GM12878 (cell line): Measurements from ENCODE around the gene SFXN5. TPM values are rescaled to one million over a fixed set of nuclear protein-coding genes. Genes with fewer than 3 reads are reported as not detected.

Experiments used
- ATAC-seq: fragments of 200-7000 bp; cut with Tn5 transposase; 3 replicates; pipeline ENCODE4 v1.9.1; 2020; ENCODE audit warnings: mild to moderate bottlenecking, moderate library complexity
- BruUV-seq: library from RNA; stranded (reverse); fragments of 400-500 nt; replicated peaks from 2 replicates; lab custom pipeline; 2021; lab: Mats Ljungman, UMichigan
- CTCF ChIA-PET: fragments of 300-600 bp; sonication (Branson Sonifier 250); formaldehyde crosslinking; extraction: SDS; loops from one replicate; lab custom pipeline; 2021; ENCODE audit warnings: inconsistent platforms; lab: Yijun Ruan, JAX
- POLR2A ChIA-PET: fragments of 350-600 bp; formaldehyde crosslinking; extraction: SDS; loops from one replicate; lab custom pipeline; 2021; ENCODE audit warnings: inconsistent platforms; lab: Charles Lee
- RAD21 ChIA-PET: fragments of 300-600 bp; sonication (Branson Sonifier 250); formaldehyde crosslinking; loops from one replicate; lab custom pipeline; 2023; ENCODE audit warnings: antibody characterized with exemption; ENCODE audit not compliant: unreplicated experiment; lab: Charles Lee
- SMC1A ChIA-PET: fragments of 300-600 bp; sonication (Branson Sonifier 250); formaldehyde crosslinking; loops from one replicate; lab custom pipeline; 2023; ENCODE audit not compliant: unreplicated experiment, uncharacterized antibody; lab: Charles Lee
- DNase-seq: peaks from one replicate; pipeline ENCODE4 v3.0.0-alpha.2; 2011; ENCODE audit warnings: low read depth, low spot score
- FAIRE-seq: peaks from 3 replicates; lab custom pipeline; 2011; peaks lifted over from hg19 to GRCh38; lab: Jason Lieb, UNC
- H2AFZ ChIP-seq: 2 replicates; pipeline ENCODE4 v1.6.0; 2011; ENCODE audit warnings: low read depth, low read length, control low read depth; ENCODE audit not compliant: control insufficient read depth
- H3K27ac ChIP-seq: 2 replicates; pipeline ENCODE4 v1.5.1; 2011; ENCODE audit warnings: control low read depth; ENCODE audit not compliant: control insufficient read depth, insufficient read depth
- H3K27me3 ChIP-seq, 2 experiments: replicated peaks in 1 of 2; 2 replicates each; pipeline versions ENCODE4 v1.6.0 to v1.6.1; 2011; ENCODE audit warnings: low read length in 1 of 2; ENCODE audit not compliant: control insufficient read depth in 2 of 2, insufficient read depth in 2 of 2
- H3K36me3 ChIP-seq, 2 experiments: 2 replicates each; pipeline ENCODE4 v1.5.1; 2011; ENCODE audit warnings: low read length in 1 of 2; ENCODE audit not compliant: control insufficient read depth in 2 of 2, insufficient read depth in 2 of 2
- H3K4me1 ChIP-seq: 2 replicates; pipeline ENCODE4 v1.6.1; 2011; ENCODE audit warnings: mild to moderate bottlenecking, low read length, moderate library complexity, mixed read lengths; ENCODE audit not compliant: control insufficient read depth, insufficient read depth
- H3K4me2 ChIP-seq: 2 replicates; pipeline ENCODE4 v1.6.0; 2011; ENCODE audit warnings: control low read depth; ENCODE audit not compliant: control insufficient read depth, insufficient read depth
- H3K4me3 ChIP-seq: fragments of 200-600 bp; sonication (generic); 2 replicates; pipeline ENCODE4 v1.5.1; 2016
- H3K79me2 ChIP-seq: 2 replicates; pipeline ENCODE4 v1.6.0; 2011; ENCODE audit warnings: low read length; ENCODE audit not compliant: control insufficient read depth, insufficient read depth
- H3K9ac ChIP-seq: 2 replicates; pipeline ENCODE4 v1.8.0; 2011; ENCODE audit warnings: low read length, control low read depth, mixed read lengths; ENCODE audit not compliant: control insufficient read depth, insufficient read depth
- H3K9me3 ChIP-seq: replicated peaks from 3 replicates; pipeline ENCODE4 v1.5.1; 2011; ENCODE audit warnings: mild to moderate bottlenecking, low read length; ENCODE audit not compliant: control insufficient read depth, insufficient read depth
- H4K20me1 ChIP-seq: 2 replicates; pipeline ENCODE4 v1.6.0; 2011; ENCODE audit not compliant: control insufficient read depth, insufficient read depth
- MEF2B ChIP-seq: fragments of 450-650 bp; IDR thresholded peaks from 2 replicates; pipeline ENCODE4 v1.6.1; 2018; ENCODE audit warnings: mild to moderate bottlenecking, moderate library complexity; ENCODE audit not compliant: partially characterized antibody, poor library complexity, severe bottlenecking
- ZNF384 ChIP-seq: IDR thresholded peaks from 2 replicates; pipeline ENCODE4 v1.6.1; 2012; ENCODE audit warnings: low read depth, mild to moderate bottlenecking, low read length, improper control_type of control experiment, borderline replicate concordance
- WGBS: methylation state at CpG from one replicate; pipeline ENCODE4 v1.1.6; 2016; ENCODE audit warnings: low lambda C conversion rate; ENCODE audit not compliant: insufficient replicate concordance, insufficient coverage; ENCODE audit errors: missing lambda C conversion rate; 5-methylcytosine and 5-hydroxymethylcytosine counted together
- in situ Hi-C: fragments of 300-500 bp; cut with MboI; formaldehyde crosslinking; loops from 9 replicates; pipeline ENCODE4 v1.14.3; 2018; ENCODE audit warnings: mixed read lengths
- intact Hi-C: fragments of 100-400 bp; cut with micrococcal nuclease; formaldehyde crosslinking; loops from one replicate; pipeline ENCODE4 v1.14.2; 2022; ENCODE audit not compliant: unreplicated experiment
- polyA plus RNA-seq, 11 experiments: library from polyadenylated mRNA; depleted of rRNA in 4 of 11; unstranded in 6 of 11; stranded (reverse) in 5 of 11; fragments of >200 nt; fragmentation: Nextera tagmentation in 4 of 11; fragmentation: Illumina TruSeq in 1 of 11; extraction: Ambion mirVana in 4 of 11; extraction: Trizol in 1 of 11; gene quantifications; 1 replicate in 1 of 11; 2 replicates in 10 of 11; pipeline versions ENCODE4 v1.2.1 to v1.2.3, GENCODE V29; 2011 to 2016; ENCODE audit warnings: inconsistent platforms in 2 of 11, missing spikeins in 2 of 11, low read depth in 1 of 11
- total RNA-seq, 4 experiments: library from RNA; depleted of rRNA in 3 of 4; stranded (reverse); fragments of >200 nt in 3 of 4; fragmentation: Illumina TruSeq in 1 of 4; extraction: Trizol in 1 of 4; gene quantifications; 2 replicates each; pipeline versions ENCODE4 v1.2.1 to v1.2.3, GENCODE V29; 2013 to 2021
- TF ChIP-seq, protein P1 (sequence below): fragments of 450-650 bp; formaldehyde crosslinking; IDR thresholded peaks from 2 replicates; pipeline ENCODE4 v1.4.0; 2020; ENCODE audit warnings: mild to moderate bottlenecking, moderate library complexity
- TF ChIP-seq, protein P2 (sequence below): IDR thresholded peaks from 2 replicates; pipeline ENCODE4 v1.6.1; 2011; ENCODE audit warnings: low read depth, mild to moderate bottlenecking, low read length, moderate library complexity, borderline replicate concordance; ENCODE audit errors: extremely low read depth

The SFXN5 gene
- total and polyA plus RNA-seq, 10 of the 15 experiments (the other 5 are each of a cell fraction or from before 2014, with no cell fraction given): 3.3 to 15.9 (median 11.2) TPM

DNA sequence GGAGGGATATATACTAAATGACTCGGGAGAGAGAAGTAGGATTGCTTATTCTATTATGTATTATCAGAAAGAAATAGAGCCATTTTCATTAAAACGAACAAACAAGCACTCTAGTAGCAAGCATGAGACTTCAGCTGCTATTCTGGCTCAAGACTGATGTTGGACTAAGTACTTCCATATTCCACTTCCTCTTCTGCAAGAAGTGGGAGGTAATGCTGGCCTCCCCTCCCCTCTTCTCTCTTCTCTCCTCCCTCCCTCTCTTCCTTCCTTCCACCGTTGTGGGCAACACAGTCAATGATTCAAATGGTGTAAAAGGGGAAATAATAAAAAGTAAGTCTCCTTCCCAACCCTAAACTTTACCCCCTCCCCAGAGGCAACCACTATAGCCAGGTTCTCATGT is 91.6 kb downstream of the SFXN5 start (continued):
- TF ChIP-seq, protein P1, sequence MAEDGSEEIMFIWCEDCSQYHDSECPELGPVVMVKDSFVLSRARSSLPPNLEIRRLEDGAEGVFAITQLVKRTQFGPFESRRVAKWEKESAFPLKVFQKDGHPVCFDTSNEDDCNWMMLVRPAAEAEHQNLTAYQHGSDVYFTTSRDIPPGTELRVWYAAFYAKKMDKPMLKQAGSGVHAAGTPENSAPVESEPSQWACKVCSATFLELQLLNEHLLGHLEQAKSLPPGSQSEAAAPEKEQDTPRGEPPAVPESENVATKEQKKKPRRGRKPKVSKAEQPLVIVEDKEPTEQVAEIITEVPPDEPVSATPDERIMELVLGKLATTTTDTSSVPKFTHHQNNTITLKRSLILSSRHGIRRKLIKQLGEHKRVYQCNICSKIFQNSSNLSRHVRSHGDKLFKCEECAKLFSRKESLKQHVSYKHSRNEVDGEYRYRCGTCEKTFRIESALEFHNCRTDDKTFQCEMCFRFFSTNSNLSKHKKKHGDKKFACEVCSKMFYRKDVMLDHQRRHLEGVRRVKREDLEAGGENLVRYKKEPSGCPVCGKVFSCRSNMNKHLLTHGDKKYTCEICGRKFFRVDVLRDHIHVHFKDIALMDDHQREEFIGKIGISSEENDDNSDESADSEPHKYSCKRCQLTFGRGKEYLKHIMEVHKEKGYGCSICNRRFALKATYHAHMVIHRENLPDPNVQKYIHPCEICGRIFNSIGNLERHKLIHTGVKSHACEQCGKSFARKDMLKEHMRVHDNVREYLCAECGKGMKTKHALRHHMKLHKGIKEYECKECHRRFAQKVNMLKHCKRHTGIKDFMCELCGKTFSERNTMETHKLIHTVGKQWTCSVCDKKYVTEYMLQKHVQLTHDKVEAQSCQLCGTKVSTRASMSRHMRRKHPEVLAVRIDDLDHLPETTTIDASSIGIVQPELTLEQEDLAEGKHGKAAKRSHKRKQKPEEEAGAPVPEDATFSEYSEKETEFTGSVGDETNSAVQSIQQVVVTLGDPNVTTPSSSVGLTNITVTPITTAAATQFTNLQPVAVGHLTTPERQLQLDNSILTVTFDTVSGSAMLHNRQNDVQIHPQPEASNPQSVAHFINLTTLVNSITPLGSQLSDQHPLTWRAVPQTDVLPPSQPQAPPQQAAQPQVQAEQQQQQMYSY (CRISPR knock-in tag): no peak
- TF ChIP-seq, all 136 proteins: peak for 2

DNA sequence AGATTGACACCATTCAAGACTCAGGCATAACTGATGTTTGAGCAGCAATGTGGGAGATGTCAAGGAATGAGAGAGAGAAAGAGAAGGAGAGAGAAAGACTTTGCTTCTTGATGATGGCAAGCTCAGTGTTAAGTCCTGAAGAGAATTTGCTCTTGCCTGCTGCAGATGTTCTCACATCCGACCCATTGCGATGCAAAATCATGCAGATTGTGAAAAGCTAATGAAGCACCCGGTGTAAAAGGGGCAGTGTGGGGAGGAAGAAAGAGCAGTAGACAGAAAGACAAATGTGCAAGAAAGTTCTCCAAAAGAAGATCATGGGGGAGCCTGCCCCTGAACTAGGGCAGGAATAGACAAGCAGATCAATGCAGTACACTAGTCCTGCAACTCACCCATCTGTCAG is 96.5 kb downstream of the SFXN5 start:
- no peak for FAIRE-seq
- no TSS peak for BruUV-seq
- Histone ChIP-seq H2AFZ (no peak overlapping the region), H3K27ac (no peak overlapping the region), H3K4me2 (no peak overlapping the region), H3K79me2 (no peaks in the 10 kb centered on the region), H3K4me3 (no peak overlapping the region), H3K4me1 (no peaks in the 10 kb centered on the region), H3K27me3 (no peaks in the 10 kb centered on the region), H4K20me1 (no peaks in the 10 kb centered on the region), H3K9ac (no peak overlapping the region), H3K9me3 (no peaks in the 10 kb centered on the region), H3K36me3 (no peaks in the 10 kb centered on the region)
- CTCF ChIA-PET: interaction anchor here (0.6 to 13.4 kb wide), 13 partner anchors 8 to 203 kb away, joined by 3 to 437 read pairs (median 6); partner anchors contain the start of gene SPR
- WGBS: 61% methylated on average over 3 of the region's 3 CpGs
- in situ Hi-C loops (no loop called here), intact Hi-C loops (no loop called here)
- no peak for DNase-seq
- SMC1A ChIA-PET: interaction anchor here (1.3 to 7.5 kb wide), 6 partner anchors 11 to 110 kb away, joined by 3 to 134 read pairs (median 6); partner anchors contain the start of gene SPR
- ATAC-seq: no peak
- RAD21 ChIA-PET: interaction anchor here (0.6 to 5.5 kb wide), 7 partner anchors 12 to 202 kb away, joined by 3 to 182 read pairs (median 4); partner anchors contain the start of gene EMX1
- POLR2A ChIA-PET: no interaction called here
- TF ChIP-seq, protein P2, sequence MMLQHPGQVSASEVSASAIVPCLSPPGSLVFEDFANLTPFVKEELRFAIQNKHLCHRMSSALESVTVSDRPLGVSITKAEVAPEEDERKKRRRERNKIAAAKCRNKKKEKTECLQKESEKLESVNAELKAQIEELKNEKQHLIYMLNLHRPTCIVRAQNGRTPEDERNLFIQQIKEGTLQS: no peak
- TF ChIP-seq ZNF384: no peak
- no peak for TF ChIP-seq MEF2B
